HepG2 (cell line): ENCODE results near the gene RAB30. TPM values are rescaled to one million over a fixed set of nuclear protein-coding genes. Genes with fewer than 3 reads are reported as not detected.
A peak's percentile ranks its signal among the peaks of the same experiment; 100 is the strongest.

ENCODE experiments used
- NFIC ChIP-seq: IDR thresholded peaks from 2 replicates; pipeline ENCODE4 v1.6.1; 2012; ENCODE audit warnings: mild to moderate bottlenecking, low read length, inconsistent platforms
- NKX3-1 ChIP-seq: sonication (generic); formaldehyde crosslinking; IDR thresholded peaks from 2 replicates; pipeline ENCODE4 v1.5.0; 2020; ENCODE audit warnings: missing genetic modification reagents
- ZNF326 ChIP-seq: sonication (generic); formaldehyde crosslinking; IDR thresholded peaks from 2 replicates; pipeline ENCODE4 v1.4.0; 2020; ENCODE audit warnings: missing genetic modification reagents, borderline replicate concordance
- ZNF460 ChIP-seq: sonication (generic); formaldehyde crosslinking; IDR thresholded peaks from 2 replicates; pipeline ENCODE4 v1.5.1; 2020; ENCODE audit warnings: missing genetic modification reagents, mild to moderate bottlenecking, borderline replicate concordance
- polyA plus RNA-seq, 8 experiments: library from polyadenylated mRNA; depleted of rRNA in 3 of 8; stranded (reverse) in 7 of 8; unstranded in 1 of 8; fragments of >200 nt; fragmentation: Illumina TruSeq in 4 of 8; extraction: Trizol in 4 of 8; gene quantifications; 2 replicates each; pipeline versions ENCODE4 v1.2.1 to v1.2.3, GENCODE V29; 2011 to 2016; ENCODE audit warnings: low read depth in 4 of 8, missing spikeins in 1 of 8, mixed read lengths in 1 of 8; ENCODE audit not compliant: insufficient read depth in 1 of 8
- total RNA-seq, 5 experiments: library from RNA; depleted of rRNA; stranded (reverse); fragments of >200 nt; fragmentation: Illumina TruSeq; extraction: Trizol; gene quantifications; 2 replicates each; pipeline ENCODE4 v1.2.3, GENCODE V29; 2016; ENCODE audit warnings: low read depth in 1 of 5
- TF ChIP-seq, protein P1 (sequence below): sonication (generic); formaldehyde crosslinking; IDR thresholded peaks from 2 replicates; pipeline ENCODE4 v1.4.0; 2020; ENCODE audit warnings: missing genetic modification reagents
- TF ChIP-seq, protein P2 (sequence below): sonication (generic); IDR thresholded peaks from 2 replicates; pipeline ENCODE4 v1.6.1; 2016; ENCODE audit warnings: low read depth, borderline replicate concordance
- TF ChIP-seq, protein P3 (sequence below): sonication (generic); formaldehyde crosslinking; IDR thresholded peaks from 2 replicates; pipeline ENCODE4 v1.5.1; 2020; ENCODE audit warnings: mild to moderate bottlenecking, missing genetic modification reagents, moderate library complexity
- TF ChIP-seq, protein P4 (sequence below): sonication (generic); formaldehyde crosslinking; IDR thresholded peaks from 2 replicates; pipeline ENCODE4 v1.5.0; 2020; ENCODE audit warnings: mild to moderate bottlenecking, missing genetic modification reagents, moderate library complexity
- TF ChIP-seq, protein P5 (sequence below): sonication (generic); formaldehyde crosslinking; IDR thresholded peaks from 2 replicates; pipeline ENCODE4 v1.4.0; 2020; ENCODE audit warnings: missing genetic modification reagents

Gene RAB30
- total and polyA plus RNA-seq, 2 of the 13 experiments (the other 11 are each of a cell fraction or from before 2014, with no cell fraction given) = 3.7 to 5.0 TPM

DNA sequence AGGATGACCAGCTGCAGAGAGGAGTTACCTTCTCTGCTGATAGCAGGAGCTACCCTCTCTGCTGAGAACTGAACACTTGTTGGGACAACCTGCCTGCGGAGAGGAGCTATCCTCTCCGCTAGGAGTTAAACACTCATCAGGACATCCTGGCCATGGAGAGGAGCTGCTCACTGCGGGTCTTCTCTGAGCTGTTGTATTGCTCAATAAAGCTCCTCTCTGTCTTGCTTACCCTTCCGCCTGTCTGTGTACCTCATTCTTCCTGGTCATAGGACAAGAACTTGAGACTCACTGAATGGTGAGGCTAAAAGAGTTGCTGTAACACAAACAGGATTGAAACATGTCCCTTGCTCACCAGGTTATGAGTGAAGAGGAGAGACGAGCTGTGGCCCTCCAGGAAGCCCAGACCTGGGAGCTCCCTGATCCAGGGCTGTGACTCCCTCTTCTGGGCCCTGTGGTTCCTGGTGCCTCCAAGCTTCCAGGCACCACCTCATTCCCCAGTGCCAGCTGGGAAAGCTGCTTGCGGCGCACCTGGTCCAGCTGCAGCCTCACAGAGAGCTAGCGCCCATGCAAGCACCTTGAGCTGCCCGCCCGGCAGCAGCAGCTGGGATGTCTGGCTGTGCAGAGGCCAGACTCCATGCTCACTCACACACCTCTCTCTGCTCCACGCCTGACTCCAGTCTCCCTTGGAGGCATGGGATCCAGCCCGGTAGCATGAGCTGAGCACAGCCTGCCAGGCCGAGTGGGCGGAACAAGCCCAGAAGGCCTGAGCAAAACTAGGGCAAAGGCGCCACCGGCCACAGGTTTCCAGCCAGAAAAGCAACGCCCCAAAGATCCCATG lies 50.5 kb downstream of the RAB30 start (continued):
- TF ChIP-seq, protein P1, sequence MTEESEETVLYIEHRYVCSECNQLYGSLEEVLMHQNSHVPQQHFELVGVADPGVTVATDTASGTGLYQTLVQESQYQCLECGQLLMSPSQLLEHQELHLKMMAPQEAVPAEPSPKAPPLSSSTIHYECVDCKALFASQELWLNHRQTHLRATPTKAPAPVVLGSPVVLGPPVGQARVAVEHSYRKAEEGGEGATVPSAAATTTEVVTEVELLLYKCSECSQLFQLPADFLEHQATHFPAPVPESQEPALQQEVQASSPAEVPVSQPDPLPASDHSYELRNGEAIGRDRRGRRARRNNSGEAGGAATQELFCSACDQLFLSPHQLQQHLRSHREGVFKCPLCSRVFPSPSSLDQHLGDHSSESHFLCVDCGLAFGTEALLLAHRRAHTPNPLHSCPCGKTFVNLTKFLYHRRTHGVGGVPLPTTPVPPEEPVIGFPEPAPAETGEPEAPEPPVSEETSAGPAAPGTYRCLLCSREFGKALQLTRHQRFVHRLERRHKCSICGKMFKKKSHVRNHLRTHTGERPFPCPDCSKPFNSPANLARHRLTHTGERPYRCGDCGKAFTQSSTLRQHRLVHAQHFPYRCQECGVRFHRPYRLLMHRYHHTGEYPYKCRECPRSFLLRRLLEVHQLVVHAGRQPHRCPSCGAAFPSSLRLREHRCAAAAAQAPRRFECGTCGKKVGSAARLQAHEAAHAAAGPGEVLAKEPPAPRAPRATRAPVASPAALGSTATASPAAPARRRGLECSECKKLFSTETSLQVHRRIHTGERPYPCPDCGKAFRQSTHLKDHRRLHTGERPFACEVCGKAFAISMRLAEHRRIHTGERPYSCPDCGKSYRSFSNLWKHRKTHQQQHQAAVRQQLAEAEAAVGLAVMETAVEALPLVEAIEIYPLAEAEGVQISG (CRISPR knock-in tag) = peak; percentile 67; the same call in 1 of the 2 replicates
- TF ChIP-seq ZNF460 (CRISPR knock-in tag) = no peak
- TF ChIP-seq NFIC = no peak
- TF ChIP-seq NKX3-1 (CRISPR knock-in tag) = no peak
- no peak for TF ChIP-seq ZNF326 (CRISPR knock-in tag)
- TF ChIP-seq, protein P2, sequence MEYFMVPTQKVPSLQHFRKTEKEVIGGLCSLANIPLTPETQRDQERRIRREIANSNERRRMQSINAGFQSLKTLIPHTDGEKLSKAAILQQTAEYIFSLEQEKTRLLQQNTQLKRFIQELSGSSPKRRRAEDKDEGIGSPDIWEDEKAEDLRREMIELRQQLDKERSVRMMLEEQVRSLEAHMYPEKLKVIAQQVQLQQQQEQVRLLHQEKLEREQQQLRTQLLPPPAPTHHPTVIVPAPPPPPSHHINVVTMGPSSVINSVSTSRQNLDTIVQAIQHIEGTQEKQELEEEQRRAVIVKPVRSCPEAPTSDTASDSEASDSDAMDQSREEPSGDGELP = no peak
- TF ChIP-seq, protein P3, sequence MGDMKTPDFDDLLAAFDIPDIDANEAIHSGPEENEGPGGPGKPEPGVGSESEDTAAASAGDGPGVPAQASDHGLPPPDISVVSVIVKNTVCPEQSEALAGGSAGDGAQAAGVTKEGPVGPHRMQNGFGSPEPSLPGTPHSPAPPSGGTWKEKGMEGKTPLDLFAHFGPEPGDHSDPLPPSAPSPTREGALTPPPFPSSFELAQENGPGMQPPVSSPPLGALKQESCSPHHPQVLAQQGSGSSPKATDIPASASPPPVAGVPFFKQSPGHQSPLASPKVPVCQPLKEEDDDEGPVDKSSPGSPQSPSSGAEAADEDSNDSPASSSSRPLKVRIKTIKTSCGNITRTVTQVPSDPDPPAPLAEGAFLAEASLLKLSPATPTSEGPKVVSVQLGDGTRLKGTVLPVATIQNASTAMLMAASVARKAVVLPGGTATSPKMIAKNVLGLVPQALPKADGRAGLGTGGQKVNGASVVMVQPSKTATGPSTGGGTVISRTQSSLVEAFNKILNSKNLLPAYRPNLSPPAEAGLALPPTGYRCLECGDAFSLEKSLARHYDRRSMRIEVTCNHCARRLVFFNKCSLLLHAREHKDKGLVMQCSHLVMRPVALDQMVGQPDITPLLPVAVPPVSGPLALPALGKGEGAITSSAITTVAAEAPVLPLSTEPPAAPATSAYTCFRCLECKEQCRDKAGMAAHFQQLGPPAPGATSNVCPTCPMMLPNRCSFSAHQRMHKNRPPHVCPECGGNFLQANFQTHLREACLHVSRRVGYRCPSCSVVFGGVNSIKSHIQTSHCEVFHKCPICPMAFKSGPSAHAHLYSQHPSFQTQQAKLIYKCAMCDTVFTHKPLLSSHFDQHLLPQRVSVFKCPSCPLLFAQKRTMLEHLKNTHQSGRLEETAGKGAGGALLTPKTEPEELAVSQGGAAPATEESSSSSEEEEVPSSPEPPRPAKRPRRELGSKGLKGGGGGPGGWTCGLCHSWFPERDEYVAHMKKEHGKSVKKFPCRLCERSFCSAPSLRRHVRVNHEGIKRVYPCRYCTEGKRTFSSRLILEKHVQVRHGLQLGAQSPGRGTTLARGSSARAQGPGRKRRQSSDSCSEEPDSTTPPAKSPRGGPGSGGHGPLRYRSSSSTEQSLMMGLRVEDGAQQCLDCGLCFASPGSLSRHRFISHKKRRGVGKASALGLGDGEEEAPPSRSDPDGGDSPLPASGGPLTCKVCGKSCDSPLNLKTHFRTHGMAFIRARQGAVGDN = peak; percentile 20; the same call in 1 of the 2 replicates
- TF ChIP-seq, protein P4, sequence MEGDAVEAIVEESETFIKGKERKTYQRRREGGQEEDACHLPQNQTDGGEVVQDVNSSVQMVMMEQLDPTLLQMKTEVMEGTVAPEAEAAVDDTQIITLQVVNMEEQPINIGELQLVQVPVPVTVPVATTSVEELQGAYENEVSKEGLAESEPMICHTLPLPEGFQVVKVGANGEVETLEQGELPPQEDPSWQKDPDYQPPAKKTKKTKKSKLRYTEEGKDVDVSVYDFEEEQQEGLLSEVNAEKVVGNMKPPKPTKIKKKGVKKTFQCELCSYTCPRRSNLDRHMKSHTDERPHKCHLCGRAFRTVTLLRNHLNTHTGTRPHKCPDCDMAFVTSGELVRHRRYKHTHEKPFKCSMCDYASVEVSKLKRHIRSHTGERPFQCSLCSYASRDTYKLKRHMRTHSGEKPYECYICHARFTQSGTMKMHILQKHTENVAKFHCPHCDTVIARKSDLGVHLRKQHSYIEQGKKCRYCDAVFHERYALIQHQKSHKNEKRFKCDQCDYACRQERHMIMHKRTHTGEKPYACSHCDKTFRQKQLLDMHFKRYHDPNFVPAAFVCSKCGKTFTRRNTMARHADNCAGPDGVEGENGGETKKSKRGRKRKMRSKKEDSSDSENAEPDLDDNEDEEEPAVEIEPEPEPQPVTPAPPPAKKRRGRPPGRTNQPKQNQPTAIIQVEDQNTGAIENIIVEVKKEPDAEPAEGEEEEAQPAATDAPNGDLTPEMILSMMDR (CRISPR knock-in tag) = no peak
- TF ChIP-seq, protein P5, sequence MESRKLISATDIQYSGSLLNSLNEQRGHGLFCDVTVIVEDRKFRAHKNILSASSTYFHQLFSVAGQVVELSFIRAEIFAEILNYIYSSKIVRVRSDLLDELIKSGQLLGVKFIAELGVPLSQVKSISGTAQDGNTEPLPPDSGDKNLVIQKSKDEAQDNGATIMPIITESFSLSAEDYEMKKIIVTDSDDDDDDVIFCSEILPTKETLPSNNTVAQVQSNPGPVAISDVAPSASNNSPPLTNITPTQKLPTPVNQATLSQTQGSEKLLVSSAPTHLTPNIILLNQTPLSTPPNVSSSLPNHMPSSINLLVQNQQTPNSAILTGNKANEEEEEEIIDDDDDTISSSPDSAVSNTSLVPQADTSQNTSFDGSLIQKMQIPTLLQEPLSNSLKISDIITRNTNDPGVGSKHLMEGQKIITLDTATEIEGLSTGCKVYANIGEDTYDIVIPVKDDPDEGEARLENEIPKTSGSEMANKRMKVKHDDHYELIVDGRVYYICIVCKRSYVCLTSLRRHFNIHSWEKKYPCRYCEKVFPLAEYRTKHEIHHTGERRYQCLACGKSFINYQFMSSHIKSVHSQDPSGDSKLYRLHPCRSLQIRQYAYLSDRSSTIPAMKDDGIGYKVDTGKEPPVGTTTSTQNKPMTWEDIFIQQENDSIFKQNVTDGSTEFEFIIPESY (CRISPR knock-in tag) = peak; percentile 79; the same call in 1 of the 2 replicates
